GM18868 (cell line): ENCODE measurements around the gene PPARA.

ENCODE experiments used
- ATAC-seq: cut with Tn5 transposase; IDR thresholded peaks from one replicate; pipeline ENCODE4 v1.9.1; 2021; ENCODE audit warnings: mild to moderate bottlenecking, moderate library complexity; ENCODE audit not compliant: unreplicated experiment

PPARA gene

DNA sequence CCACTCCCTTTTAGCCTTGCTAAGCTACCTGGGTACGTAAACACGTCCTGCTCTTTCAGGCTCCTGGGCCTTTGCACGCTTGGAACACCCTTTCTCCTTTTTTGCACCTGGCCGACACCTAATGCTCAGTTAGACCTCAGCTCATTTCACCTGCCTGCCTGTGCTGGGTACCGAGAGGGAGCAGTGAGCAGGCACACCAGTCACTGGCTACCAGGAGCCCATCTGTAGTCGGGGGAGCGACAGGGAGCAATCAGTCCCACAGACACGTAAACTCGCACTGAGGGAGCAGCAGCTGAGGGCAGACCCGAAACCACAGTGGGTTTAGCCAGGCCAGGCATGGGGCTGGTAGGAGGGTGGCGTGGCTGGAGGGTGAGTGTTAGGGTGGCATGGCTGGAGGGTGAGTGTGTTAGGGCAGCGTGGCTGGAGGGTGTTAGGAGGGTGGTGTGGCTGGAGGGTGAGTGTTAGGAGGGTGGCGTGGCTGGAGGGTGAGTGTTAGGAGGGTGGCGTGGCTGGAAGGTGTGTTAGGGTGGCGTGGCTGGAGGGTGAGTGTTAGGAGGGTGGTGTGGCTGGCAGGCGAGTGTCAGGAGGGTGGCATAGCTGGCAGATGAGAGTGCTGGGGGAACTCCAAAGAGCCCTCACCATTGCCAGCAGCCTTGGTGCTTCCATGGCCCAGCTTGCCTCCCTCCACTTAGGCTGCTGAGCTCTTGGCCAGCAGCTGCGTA, 140.0 kb downstream of the PPARA start:
- ATAC-seq: no peak

DNA sequence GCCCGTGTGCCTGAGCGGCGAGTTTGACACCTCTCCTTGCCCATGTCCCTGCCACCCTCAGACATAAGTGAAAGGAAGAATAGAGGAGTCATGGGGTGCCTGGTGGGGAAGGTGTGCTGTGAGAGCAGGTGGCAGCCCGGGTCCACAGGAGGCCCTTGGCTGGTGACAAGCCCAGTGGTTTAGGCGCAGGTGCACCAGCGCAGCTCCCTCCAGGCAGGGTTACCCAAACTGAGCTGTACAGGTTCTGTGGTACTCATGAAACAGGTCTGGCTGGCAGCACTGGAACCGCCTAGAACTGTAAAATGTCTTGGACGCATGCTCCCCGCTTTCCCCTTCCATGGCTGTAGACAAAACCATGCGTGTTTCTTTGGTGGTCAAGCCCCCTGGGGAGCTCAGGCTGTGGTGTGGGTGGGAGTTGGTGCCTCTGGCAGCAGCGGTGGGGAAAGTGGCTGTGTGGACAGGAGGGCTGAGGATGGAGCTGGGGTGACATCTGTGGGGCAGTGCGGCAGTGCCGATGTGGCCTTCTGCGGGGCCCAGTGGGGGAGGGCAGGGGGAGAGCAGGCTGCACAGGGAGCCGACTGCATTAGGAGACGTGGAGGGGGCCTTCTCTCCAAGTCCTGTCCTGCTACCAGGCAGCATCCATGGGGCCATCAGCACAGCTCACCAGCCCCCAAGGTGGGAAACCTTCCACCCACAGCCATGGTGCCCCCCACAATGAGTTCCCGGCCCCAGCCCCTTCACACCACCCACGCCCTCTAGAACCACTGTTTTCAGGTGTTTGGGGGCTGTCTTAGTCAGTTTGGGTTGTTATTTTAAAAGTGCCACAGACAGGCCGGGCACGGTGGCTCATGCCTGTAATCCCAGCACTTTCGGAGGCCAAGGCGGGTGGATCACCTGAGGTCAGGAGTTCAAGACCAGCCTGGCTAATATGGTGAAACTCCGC, 140.8 kb downstream of the PPARA start:
- ATAC-seq: no peak

DNA sequence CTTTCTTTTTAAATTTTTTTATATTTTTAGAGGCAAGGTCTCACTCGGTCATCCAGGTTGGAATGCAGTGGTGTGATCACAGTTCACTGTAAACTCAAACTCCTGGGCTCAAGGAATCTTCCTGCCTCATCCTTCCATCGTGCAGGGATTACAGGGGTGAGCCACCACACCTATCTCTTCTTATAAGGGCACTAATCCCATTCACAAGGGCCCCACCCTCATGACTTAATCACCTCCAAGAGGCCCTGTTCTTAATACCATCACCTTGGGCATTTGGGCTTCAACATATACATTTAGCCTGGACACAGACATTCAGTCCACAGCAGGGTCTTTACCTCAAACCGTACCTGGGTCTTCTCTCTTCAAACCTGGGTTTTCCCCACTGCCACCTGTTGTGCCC, 141.8 kb downstream of the PPARA start:
- no peak for ATAC-seq

DNA sequence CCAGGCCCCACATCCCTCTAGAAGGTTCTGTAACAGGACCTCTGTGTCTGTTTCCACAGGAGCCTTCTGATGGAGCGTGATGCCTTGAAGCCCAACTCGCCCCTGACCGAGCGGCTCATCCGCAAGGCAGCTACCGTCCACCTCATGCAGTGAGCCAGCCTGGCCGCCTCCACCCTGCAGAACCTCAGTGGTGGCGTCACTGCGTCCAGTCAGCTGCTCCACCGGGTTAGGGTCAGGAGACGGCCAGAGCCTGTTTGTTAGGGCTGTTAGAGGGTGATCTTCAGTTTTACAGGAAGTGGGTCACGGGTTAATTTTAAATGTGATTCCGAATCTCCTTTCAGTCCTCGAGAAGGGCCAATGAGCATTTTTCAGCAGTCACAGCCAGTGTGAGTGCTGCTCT, 142.4 kb downstream of the PPARA start:
- no peak for ATAC-seq
